HG02571 (cell line): Measurements from ENCODE around the gene POLH.

ENCODE experiments used
- ATAC-seq: cut with Tn5 transposase; IDR thresholded peaks from one replicate; pipeline ENCODE4 v1.9.1; 2021; ENCODE audit warnings: mild to moderate bottlenecking, moderate library complexity; ENCODE audit not compliant: unreplicated experiment

POLH gene

GRCh38 chr6:43604174-43604573 lies 28.2 kb downstream of the POLH start:
- ATAC-seq, result no peak

- ATAC-seq, result no peak
These were observed 30.0 kb downstream of the POLH start for GRCh38 chr6:43606019-43606418.

GRCh38 chr6:43608310-43608763 lies 32.4 kb downstream of the POLH start:
- no peak for ATAC-seq

GRCh38 chr6:43608807-43609206 lies 32.8 kb downstream of the POLH start:
- no peak for ATAC-seq

- no peak for ATAC-seq
These were observed 33.4 kb downstream of the POLH start for GRCh38 chr6:43609402-43609801.

- ATAC-seq, result no peak
These were observed 34.4 kb downstream of the POLH start for GRCh38 chr6:43610431-43610830.

- no peak for ATAC-seq
These were observed 37.9 kb downstream of the POLH start for GRCh38 chr6:43613721-43614395.

- ATAC-seq, result no peak
These were observed 38.4 kb downstream of the POLH start for GRCh38 chr6:43614396-43614730.

GRCh38 chr6:43616725-43617472 lies 40.9 kb downstream of the POLH start:
- ATAC-seq, result no peak

GRCh38 chr6:43621078-43621835 lies 45.3 kb downstream of the POLH start:
- ATAC-seq, result no peak

- ATAC-seq, result no peak
These were observed 45.8 kb downstream of the POLH start for GRCh38 chr6:43621836-43622180.

GRCh38 chr6:43622541-43622940 lies 46.6 kb downstream of the POLH start:
- ATAC-seq, result no peak

GRCh38 chr6:43623880-43624785 lies 48.1 kb downstream of the POLH start:
- no peak for ATAC-seq

GRCh38 chr6:43624786-43625288 lies 48.9 kb downstream of the POLH start:
- ATAC-seq, result no peak

- ATAC-seq, result no peak
These were observed 49.5 kb downstream of the POLH start for GRCh38 chr6:43625393-43625992.

- ATAC-seq, result no peak
These were observed 51.2 kb downstream of the POLH start for GRCh38 chr6:43627008-43627825.

GRCh38 chr6:43628393-43629103 lies 52.6 kb downstream of the POLH start:
- peak; percentile 14 for ATAC-seq

GRCh38 chr6:43629104-43629504 lies 53.1 kb downstream of the POLH start, which contains the start of gene GTPBP2:
Gene GTPBP2, minus strand, starts transcription at chr6:43629264. Its CDS starts 102 bp downstream, at chr6:43629162.
- ATAC-seq, result peak; percentile 78
